Stimulated activated CD4-positive, alpha-beta T cell treated with anti-CD3 and anti-CD28 coated beads, Interleukin-1b, Interleukin-23, amount 100 ng/mL, for 48 hours (primary cell): Measurements from ENCODE around the gene KNDC1.

Source experiments
- DNase-seq: peaks from one replicate; pipeline ENCODE4 v3.0.0-alpha.2; 2020

KNDC1 gene

DNA sequence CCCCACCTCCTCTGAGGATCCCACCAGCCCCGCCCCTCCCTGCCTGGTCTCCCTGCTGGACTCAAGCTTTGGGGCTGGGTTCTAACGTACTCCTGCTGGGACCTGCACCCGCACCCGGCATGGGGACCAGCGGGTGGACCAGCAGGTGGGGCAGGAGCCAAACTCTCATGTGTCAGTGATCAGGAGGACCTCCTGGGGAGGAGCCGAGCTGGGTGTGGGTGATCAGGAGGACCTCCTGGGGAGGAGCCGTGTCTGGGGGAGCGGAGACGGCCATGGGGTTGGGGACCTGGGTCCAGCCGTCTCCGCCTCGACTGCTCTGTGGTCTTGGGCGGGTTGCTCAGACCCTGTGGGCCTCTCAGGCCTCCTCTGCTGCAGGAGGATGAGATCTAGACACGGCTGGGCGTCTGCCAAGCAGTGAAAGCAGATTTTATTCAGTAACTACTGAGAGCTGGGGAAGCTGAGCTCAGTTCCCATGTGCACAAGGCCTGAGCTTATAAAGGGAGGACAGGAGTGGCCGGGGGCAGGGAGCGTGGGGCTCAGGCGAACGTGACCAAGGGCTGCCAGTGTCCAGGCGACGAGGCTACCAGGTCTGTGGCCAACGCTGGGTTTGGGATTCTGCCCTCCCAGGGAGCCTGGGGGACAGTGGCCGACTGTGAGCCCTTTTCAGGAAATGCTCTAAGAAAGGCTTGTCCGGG lies 36.3 kb downstream of the KNDC1 start:
- no peak for DNase-seq

DNA sequence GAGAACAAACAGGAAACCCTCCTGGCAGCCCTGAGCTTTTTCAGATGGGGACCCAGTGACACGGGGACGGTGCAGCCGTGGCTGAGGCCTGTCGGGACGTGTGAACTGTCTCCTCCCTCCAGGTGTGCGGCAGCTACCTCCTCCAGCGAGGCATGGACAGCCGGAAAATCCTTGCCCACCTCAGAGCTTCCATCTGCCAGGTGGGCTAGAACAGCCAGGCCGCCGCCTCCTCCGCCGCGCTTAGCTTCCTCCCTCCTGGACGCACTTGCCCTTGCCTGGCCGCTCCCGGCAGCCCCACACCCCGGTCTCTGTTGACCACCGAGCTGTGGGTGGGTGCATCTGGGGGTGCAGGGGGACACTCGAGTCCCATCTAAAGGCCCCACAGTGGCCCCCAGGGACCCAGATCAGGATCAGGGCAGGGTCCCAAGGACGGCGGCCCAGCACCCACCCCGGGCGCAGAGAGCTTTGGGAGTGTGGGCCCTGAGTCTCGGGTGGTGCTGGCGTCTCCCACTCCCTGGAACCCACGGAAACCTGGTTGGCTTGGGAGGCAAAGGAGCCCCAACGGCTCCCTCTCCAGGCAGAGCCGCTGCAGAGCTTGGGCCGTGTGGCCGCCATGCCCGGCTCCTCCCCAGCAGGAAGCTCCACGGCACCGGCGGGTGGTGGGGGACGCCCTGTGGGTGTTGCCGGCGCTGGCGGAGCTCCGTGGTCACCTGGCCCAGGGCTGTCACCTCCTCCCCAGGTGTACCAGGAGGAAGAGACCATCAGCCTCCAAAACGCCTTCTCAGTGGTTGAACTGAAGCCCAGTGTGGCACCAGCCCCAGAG lies 37.1 kb downstream of the KNDC1 start:
- no peak for DNase-seq

DNA sequence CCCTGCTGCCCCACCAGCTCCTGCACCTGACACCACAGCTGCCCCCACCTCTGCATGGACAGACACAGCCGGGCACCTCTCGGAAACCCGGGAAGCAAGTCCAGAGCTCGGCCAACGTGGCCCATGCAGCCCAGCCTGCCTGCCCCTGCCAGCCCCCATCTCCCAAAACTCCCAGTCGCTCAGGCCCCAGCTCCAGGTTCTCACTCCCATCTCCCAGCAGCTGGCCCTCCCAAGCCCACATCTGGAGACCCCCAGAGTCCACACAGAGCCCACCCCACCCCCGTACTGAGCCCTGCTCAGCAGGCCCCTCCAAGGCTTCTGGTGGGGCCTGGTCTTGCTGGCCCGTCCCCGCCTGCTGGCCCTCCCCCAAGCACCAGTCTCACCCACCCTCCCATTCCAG lies 37.8 kb downstream of the KNDC1 start:
- DNase-seq: no peak

DNA sequence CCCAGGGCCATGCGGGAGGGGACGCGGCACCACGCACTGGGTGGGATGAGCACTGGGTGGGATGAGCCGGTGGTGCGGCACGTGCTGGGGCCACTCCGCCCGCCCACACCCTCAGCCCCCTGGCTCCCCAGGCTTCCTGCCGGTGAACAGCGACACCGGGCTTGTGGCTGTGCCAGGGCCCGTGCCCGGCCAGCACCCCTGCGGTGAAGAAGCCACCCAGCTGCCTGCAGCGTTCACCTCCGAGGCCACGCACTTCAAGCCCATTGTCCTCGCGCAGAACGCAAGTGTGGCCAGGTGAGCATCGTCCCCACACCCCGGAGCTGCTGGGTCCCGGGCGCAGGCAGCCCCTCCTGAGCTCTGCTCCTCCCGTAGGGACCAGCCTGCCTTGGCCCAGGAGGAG lies 38.2 kb downstream of the KNDC1 start:
- DNase-seq: no peak

GRCh38 chr10:133198621-133199487 lies 38.8 kb downstream of the KNDC1 start:
- no peak for DNase-seq

- DNase-seq: no peak
These were observed 39.5 kb downstream of the KNDC1 start for GRCh38 chr10:133199488-133199885.

DNA sequence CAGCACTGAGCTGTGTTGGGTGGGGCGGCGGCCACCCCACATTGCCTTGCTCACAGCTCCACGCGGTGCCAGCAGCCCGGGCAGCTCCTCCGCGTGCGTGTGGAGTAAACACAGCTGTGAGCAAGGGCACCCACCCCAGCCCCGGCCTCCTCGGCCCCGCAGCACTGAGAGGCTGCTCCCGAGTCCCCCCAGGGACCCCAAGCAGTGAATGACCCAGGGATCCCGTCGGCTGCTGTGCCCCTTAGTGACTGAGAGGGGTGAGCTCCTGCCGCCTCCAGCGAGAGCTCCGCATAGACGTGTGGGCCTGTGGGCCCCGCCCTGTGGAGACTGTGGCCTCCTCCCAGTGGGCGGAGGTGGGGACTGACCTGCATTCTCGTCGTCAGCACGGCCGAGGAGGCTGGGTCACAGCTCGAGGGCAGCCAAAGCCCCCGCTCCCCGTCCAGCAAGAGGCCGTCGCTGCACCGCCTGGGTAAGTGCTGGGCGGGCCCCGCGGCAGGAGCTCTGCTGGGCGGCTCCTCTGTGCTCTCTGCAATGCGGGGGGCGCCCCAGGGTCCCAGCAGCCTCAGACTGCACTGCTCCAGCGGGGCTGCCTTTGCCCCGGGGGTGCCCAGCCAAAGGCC lies 40.1 kb downstream of the KNDC1 start:
- DNase-seq: no peak

DNA sequence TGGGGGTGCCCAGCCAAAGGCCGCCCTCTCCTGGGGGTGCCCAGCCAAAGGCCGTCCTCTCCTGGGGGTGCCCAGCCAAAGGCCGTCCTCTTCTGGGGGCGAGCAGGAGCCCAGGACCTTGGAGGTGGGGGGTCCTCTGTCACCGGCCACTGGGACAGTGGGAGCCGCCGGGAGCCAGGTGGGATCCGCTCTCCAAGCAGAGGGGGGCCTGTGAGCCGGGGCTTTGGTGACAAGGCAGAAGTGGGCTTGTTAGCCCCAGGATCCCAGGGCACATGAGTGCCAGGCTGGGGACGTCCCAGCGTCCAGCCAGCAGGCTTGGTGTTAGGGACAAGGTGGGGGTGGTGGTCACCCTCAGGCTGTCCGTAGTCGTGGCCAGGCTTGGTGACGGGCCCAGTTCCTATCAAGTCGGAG lies 40.6 kb downstream of the KNDC1 start:
- no peak for DNase-seq

DNA sequence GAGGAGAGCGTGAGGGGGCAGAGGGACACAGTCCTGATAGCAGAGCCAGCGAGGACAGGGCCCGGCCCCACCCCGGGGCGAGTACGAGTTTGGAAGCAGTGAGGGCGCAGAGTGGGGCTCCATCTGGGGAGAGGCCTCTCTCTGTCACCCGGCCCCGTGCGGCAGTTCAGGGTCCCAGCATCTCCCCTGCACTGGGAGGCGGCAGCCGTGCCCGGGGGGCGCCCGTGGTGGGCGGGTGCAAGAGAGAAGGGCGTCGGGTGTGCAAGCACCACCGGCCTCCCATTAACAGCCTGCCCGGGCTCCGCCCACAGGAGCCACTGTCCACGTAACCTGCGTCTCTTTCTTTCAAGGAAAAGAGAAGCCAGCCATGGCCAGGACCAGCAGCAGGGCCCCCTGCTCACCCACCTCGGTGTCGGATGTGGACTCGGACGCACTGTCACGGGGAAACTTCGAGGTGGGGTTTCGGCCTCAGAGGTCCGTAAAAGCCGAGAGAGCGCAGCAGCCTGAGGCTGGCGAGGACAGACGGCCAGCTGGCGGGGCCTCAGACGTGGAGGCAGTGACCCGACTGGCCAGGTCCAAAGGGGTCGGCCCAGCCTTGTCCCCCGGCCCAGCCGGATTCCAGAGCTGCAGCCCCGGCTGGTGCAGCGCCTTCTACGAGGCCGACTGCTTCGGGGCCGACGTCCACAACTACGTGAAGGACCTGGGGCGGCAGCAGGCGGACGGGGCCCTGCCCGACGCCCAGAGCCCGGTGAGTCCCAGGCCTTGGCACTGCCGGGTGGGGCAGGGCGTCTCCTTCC lies 41.3 kb downstream of the KNDC1 start:
- no peak for DNase-seq

- no peak for DNase-seq
These were observed 42.1 kb downstream of the KNDC1 start for GRCh38 chr10:133201948-133202725.

DNA sequence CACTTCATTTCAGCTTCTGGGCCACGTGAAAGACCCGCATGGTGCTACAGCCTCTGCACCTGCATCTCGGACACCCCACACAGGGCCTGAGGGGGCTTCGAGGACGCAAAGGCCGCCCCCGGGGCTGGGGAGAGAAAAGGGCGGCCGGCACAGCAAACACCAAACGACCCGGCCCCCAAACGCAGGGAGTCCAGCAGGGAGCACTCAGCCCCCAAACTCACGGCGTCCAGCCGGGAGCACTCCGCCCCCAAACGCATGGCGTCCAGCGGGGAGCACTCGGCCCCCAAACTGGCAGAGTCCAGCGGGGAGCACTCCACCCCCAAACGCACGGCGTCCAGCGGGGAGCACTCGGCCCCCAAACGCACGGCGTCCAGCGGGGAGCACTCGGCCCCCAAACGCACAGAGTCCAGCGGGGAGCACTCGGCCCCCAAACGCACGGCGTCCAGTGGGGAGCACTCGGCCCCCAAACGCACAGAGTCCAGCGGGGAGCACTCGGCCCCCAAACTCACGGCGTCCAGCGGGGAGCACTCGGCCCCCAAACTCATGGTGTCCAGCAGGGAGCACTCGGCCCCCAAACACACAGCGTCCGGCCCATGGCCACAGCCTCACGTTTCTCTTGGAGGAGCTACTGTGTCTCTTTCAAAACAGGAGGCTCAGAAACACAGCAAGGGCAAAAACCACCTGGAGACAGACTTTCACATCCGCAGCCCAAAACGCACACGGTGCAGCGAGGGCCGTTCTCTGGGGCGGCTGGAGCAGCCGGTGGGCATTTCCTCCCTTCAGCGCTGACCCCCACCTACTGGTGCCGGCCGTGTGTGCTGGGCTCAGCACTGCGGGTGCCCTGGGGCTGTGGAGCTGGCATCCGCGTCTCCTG lies 43.0 kb downstream of the KNDC1 start:
- DNase-seq: no peak

DNA sequence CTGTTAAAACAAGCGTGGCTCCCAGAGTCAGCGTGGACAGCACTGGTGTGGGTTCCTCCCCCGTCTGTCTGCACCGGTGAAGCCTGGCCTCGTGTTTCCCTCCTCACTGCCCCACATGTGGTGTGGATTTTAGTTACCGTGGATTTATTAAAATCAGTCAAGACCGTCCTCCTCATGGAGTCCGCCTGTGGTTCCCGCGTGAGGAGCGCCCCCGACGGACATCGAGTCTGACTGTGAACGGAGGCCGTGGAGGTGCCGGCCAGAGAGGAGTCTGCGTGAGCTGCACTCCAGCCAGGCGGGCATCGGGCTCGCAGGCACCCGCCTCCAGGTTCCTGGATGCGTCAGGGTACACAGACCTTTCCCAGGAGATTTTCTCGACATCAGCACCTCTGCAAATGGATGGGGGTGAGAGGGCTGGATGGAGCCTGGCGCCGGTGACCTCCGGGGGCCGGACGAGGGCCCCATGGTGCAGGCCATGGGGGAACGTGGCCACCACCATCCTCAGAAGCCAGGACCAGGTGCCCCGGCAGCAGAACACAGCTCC lies 43.7 kb downstream of the KNDC1 start:
- no peak for DNase-seq

DNA sequence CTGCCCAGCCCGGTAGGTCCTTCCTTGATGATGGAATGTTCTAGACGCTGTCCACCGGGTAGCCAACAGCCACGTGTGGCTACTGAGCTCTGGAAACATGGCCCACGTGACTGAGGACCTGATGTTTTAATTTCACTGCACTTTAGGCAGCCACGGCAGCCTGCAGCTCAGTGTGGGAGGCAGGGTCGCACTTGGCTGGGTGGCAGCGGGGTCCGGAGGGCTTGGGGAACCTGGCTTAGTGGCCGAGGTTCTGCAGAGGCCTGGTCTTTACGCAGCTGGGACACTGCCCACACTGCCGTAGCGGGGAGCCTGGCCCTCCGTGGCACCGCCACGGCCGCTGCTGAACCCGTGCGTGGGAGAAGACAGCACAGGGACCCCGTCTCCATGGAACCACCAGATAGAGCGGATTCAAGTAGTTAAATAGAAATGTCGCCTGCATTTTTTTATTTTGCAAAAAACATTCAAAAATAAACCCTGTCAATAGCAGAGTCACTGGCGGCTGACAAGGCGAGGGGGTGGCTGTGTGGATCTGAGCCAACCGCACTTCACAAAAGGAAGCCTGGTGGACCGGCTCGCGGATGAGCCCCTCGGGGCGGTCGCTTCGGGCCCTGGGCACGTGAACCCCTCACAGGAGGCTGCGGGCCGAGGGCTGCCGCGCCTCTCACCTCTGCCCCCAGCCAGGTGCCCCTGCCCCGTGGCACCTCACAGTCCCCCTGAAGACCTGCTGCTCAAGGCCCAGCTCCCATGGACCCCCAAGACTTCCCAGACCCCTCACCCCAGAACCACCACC lies 44.4 kb downstream of the KNDC1 start:
- no peak for DNase-seq

GRCh38 chr10:133205146-133205545 lies 45.1 kb downstream of the KNDC1 start:
- DNase-seq: no peak

DNA sequence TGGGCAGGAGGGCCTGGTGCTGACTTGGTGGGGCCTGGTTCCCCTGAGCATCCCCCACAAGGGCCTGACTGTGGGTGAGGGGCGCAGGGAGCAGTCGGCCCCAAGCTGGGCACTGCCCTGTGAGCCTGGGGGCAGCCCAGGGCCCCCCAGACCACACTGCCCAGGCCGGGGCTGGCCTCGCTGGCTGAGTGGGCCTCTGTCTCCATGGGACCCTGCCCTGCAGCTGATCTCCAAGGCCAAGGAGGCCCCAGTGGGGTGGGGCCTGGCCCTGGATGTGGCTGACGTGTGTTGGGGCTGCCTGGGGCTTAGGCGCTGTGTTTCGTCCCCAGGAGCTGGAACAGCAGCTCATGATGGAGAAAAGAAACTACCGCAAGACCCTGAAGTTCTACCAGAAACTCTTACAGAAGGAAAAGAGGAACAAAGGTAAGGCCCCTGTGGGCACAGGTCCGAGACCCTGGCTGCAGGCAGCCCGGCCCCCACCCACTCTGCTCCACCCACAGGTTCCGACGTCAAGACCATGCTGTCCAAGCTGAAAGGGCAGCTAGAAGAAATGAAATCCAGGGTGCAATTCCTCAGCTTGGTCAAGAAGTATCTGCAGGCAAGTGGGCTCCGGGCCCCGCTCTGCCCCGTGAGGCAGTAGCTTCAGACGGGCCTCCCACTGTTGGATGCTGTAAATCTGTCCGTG lies 46.5 kb downstream of the KNDC1 start:
- DNase-seq: no peak

GRCh38 chr10:133207041-133207600 lies 47.1 kb downstream of the KNDC1 start:
- no peak for DNase-seq

DNA sequence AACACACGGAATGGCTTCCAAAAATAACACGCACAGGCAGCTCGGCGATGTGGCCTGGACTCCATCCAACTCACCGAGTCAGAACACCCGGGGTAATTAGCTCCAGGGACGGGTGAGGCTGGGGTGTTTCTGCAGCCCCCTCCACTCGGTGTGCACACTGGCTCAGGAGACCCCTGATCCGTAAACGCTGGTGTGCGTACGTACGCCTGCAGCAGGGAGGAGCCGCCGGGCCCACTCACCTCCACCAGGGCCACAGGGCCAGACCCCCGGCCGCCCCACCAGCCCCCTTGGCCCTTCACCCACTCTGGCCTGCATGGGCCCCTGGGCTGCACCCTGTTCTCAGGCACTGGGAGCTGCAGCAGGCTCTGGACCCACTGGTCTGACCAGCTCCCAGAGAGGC lies 47.6 kb downstream of the KNDC1 start:
- no peak for DNase-seq

DNA sequence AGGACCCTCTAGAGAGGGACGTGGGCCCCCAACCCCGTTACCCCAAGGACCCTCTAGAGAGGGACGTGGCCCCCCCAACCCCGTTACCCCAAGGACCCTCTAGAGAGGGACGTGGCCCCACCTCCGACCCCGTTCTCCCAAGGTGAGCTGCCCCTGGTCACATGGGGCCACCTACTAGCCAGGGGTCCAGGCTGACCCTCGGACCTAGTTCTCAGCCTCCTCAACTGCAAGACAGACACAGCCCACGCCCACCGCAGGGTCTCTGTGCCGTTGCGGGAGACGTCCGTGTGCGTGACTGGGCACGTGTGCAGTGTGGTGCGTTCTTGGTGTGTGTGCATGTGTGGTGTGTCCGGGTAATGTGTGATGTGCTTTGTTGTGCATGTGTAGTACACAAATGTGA lies 48.4 kb downstream of the KNDC1 start:
- no peak for DNase-seq
